Measurements from ENCODE around the gene DACT2. TPM values are rescaled to one million over a fixed set of nuclear protein-coding genes. Genes with fewer than 3 reads are reported as not detected.

The DACT2 gene
- total RNA-seq (1 to 10 TPM in 2 of 10 donors, under 1 TPM in 8; 0.09 to 1.5 (median 0.66) TPM), polyA plus RNA-seq (under 1 TPM; 0.29 to 0.38 TPM)
- long read RNA-seq, donor 1, partial matches to known transcripts = 0 of 1 reads
- long read RNA-seq, donor 1, other reads (novel, unspliced or antisense) = 0 of 1 reads
- long read RNA-seq, donor 2, partial matches to known transcripts = 0 of 4 reads
- long read RNA-seq, donor 2, other reads (novel, unspliced or antisense) = 1 of 4 reads
- long read RNA-seq, donor 3 = 0 reads

- Histone ChIP-seq H3K4me3 (peak within 1 kb of the TSS in 9 of 10 donors; percentile 17 to 51 (median 41)), H3K9me3 (peaks cover 0 to 16% (median 2%) of the 10 kb centered on the region in 11 donors), H3K27me3 (peaks cover 19 to 75% (median 53%) of the 10 kb centered on the region in 7 donors), H3K27ac (peak within 1 kb of the TSS in 2 of 10 donors; percentile 1 to 36), H3K4me1 (no peaks in the 10 kb centered on the region), H3K36me3 (no peaks in the 10 kb centered on the region)
- intact Hi-C loops (cut with DNase I) = loop anchor here in 2 of 10 donors (10.0 kb wide), 2 partner anchors 95 to 175 kb away; no protein-coding TSS in a partner anchor
- 1 to 2% methylated on average over 80 to 92 of the region's 92 CpGs for WGBS, 2 donors
- no peak for TF ChIP-seq CTCF (IDR thresholded peaks at IDR 0.05)
- peak in 5 of 8 donors; percentile 30 to 68 (median 34) for ATAC-seq
- DNase-seq = no peak
Observed at GRCh38 chr6:168319279-168320111, at the start of gene DACT2. Gene DACT2, minus strand, starts transcription at chr6:168319777. Its CDS starts 144 bp downstream, at chr6:168319633.

GRCh38 chr6:168368936-168369335 lies 49.4 kb upstream of the DACT2 start:
- no peak for TF ChIP-seq CTCF (IDR thresholded peaks at IDR 0.05)
- H3K27ac ChIP-seq = no peak overlapping the region
- H3K4me1 ChIP-seq = peaks cover 0 to 10% (median 0%) of the 10 kb centered on the region in 9 donors
- peaks cover 0 to 6% (median 0%) of the 10 kb centered on the region in 11 donors for H3K9me3 ChIP-seq
- 76 to 79% methylated on average over 7 of the region's 7 CpGs for WGBS, 2 donors
- H3K27me3 ChIP-seq = peaks cover 0 to 30% (median 5%) of the 10 kb centered on the region in 7 donors
- intact Hi-C loops (cut with DNase I) = loop anchor here in 1 of 10 donors (10.0 kb wide), 1 partner anchor 214 kb away; no protein-coding TSS in a partner anchor
- DNase-seq (no peak), ATAC-seq (no peak)
- no peak overlapping the region for H3K4me3 ChIP-seq
- H3K36me3 ChIP-seq = no peaks in the 10 kb centered on the region

GRCh38 chr6:168368066-168368820 lies 48.7 kb upstream of the DACT2 start:
- no peak for TF ChIP-seq CTCF (IDR thresholded peaks at IDR 0.05)
- DNase-seq (no peak), ATAC-seq (no peak)
- intact Hi-C loops (cut with DNase I) = loop anchor here in 1 of 10 donors (10.0 kb wide), 1 partner anchor 213 kb away; no protein-coding TSS in a partner anchor
- Histone ChIP-seq H3K36me3 (no peaks in the 10 kb centered on the region), H3K27ac (peak overlapping the region in 1 of 10 donors; percentile 25), H3K9me3 (peaks cover 0 to 6% (median 0%) of the 10 kb centered on the region in 11 donors), H3K4me1 (peaks cover 0 to 10% (median 0%) of the 10 kb centered on the region in 9 donors), H3K27me3 (peaks cover 0 to 33% (median 5%) of the 10 kb centered on the region in 7 donors), H3K4me3 (no peak overlapping the region)
- WGBS, 2 donors = 58 to 63% methylated on average over 12 of the region's 12 CpGs
